Ectodermal cell (in vitro differentiated cells): Measurements from ENCODE around the gene TRABD.
"Not testable (repeated sequence)": the region's sequence is repeated elsewhere in the genome, so short reads cannot be mapped to it uniquely, and the experiment has no call there.

ENCODE experiments used
- H3K27ac ChIP-seq: 2 replicates; pipeline ENCODE4 v1.7.0; 2013; ENCODE audit warnings: mild to moderate bottlenecking, low read depth, low read length; ENCODE audit not compliant: insufficient read depth, poor library complexity, severe bottlenecking
- H3K27me3 ChIP-seq: 2 replicates; pipeline ENCODE4 v1.7.0; 2013; ENCODE audit warnings: mild to moderate bottlenecking, low read length; ENCODE audit not compliant: insufficient read depth, control insufficient read depth, poor library complexity, severe bottlenecking
- H3K36me3 ChIP-seq: one replicate; pipeline ENCODE4 v1.7.0; 2013; ENCODE audit warnings: low read length; ENCODE audit not compliant: control insufficient read depth, insufficient read depth
- H3K4me1 ChIP-seq: one replicate; pipeline ENCODE4 v1.7.0; 2013; ENCODE audit warnings: low read length; ENCODE audit not compliant: control insufficient read depth, insufficient read depth
- H3K4me3 ChIP-seq: 2 replicates; pipeline ENCODE4 v1.7.0; 2013; ENCODE audit warnings: low read depth, low read length, control low read depth; ENCODE audit not compliant: insufficient read depth
- H3K9me3 ChIP-seq: 2 replicates; pipeline ENCODE4 v1.7.0; 2013; ENCODE audit warnings: mild to moderate bottlenecking, low read length, moderate library complexity; ENCODE audit not compliant: control insufficient read depth
- WGBS, 2 experiments: methylation state at CpG; one replicate each; pipeline ENCODE4 v1.1.7; 2013; ENCODE audit warnings: missing lambda C conversion rate in 2 of 2; 5-methylcytosine and 5-hydroxymethylcytosine counted together

The TRABD gene

GRCh38 chr22:50153056-50153755 is 32.5 kb upstream of the TRABD start:
- no peaks in the 10 kb centered on the region for H3K9me3 ChIP-seq
- peaks cover 4% of the 10 kb centered on the region for H3K27me3 ChIP-seq
- 89 to 90% methylated on average over 25 of the region's 25 CpGs for WGBS, 2 experiments
- H3K36me3 ChIP-seq = no peaks in the 10 kb centered on the region
- H3K4me3 ChIP-seq = no peak overlapping the region
- no peak overlapping the region for H3K27ac ChIP-seq
- no peaks in the 10 kb centered on the region for H3K4me1 ChIP-seq

DNA sequence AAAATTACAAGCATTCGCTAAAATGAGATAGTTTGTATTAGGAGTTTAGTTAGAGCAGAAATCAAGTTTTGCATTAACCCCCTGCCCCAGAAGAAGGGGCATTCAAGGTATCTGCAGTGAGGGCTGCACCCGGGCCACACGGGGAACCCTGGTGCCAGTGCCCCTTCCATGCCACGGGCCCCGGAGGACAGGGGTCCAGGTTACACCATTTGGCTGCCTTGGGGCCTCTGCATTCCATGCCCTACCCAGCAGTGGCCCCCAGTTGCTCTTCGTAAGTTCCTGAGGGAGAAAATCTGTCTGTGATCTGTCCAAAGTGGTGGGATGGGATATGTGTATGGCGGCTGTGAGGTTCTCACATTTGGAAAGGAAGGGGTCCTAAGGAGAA is 32.0 kb upstream of the TRABD start:
- Histone ChIP-seq H3K4me1 (no peaks in the 10 kb centered on the region), H3K36me3 (no peaks in the 10 kb centered on the region), H3K4me3 (no peak overlapping the region), H3K27me3 (peaks cover 4% of the 10 kb centered on the region), H3K27ac (no peak overlapping the region), H3K9me3 (no peaks in the 10 kb centered on the region)
- 96 to 97% methylated on average over 7 of the region's 7 CpGs for WGBS, 2 experiments

DNA sequence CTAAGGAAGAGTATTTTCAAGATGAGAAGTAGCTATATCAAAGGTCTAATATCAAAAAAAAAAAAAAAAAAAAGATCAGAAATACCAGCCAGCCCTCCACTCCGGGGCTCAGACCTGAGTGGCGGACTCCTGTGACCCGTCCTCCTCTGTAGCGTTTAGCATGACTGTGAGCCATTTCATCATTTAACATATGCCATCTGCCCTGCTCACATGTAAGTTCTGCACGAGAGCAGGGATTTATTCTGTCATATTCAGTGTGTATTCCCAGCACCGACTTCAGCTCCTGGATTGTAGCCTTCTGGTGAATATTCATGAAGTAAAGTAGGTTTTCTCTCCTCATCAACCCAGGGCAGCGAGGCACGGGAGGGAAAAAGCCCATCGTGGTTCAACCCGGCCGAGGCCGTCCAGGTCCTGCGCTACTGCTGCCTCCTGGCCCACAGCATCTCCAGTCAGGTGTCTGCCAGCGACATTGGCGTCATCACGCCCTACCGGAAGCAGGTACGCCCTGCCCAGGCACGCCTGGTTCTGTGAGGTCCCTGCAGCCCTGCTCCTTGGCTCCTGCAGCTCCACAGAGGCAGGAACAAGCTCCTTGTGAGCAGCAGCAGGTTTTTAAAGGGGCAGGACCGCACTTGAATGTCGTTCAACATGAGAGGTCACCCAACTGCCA is 27.9 kb upstream of the TRABD start:
- no peaks in the 10 kb centered on the region for H3K9me3 ChIP-seq
- H3K4me3 ChIP-seq = no peak overlapping the region
- H3K36me3 ChIP-seq = no peaks in the 10 kb centered on the region
- H3K27ac ChIP-seq = no peak overlapping the region
- WGBS, 2 experiments = 82 to 85% methylated on average over 21 of the region's 21 CpGs
- peaks cover 4% of the 10 kb centered on the region for H3K27me3 ChIP-seq
- no peaks in the 10 kb centered on the region for H3K4me1 ChIP-seq

- WGBS, 2 experiments = 73 to 74% methylated on average over 7 of the region's 7 CpGs
- Histone ChIP-seq H3K27me3 (peaks cover 4% of the 10 kb centered on the region), H3K4me3 (no peak overlapping the region), H3K4me1 (no peaks in the 10 kb centered on the region), H3K9me3 (no peaks in the 10 kb centered on the region), H3K27ac (no peak overlapping the region), H3K36me3 (no peaks in the 10 kb centered on the region)
Measured at GRCh38 chr22:50160947-50161346, 24.8 kb upstream of the TRABD start.

DNA sequence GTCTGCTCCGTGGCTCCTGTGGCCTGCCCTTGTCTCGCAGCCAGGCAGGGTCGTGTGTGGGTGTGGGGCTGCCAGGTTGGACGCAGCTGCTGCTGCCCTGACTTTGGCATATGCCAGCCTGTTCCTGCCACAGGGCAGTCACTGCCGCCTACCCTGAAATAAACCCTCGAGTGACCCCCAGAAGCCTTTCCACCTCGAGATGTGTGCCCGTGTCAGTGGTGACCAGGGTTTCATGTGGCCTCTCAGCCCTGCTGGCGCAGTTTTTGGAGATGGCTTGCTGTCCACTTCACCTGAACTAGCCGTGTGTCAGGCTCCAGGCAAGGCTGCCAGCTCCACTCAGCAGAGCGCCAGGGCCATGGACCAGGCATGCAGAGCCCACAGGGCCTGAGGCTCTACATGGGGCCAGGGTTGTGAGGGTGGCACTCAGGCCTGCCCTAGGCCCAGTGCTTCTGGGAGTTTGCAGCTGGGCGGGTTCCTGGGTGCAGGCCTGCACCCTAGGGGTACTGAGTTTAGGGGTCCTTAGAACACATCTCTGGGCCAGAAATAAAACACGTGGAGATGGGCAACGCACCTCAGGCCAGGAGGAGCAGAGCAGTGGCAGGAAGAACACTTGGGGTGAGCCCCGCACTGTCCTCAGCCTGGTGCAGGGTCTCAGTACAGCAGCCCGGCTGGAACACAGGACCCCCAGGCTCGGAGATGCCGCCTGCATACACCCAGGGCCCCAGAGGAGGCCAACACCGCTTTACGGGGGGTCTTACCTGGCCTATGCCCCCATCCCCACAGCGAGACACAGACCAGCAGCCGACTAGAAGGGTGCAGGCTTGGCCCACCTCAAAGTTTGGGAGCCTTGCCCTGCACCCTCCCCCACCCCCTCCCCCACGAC is 24.0 kb upstream of the TRABD start:
- Histone ChIP-seq H3K27ac (no peak overlapping the region), H3K4me1 (no peaks in the 10 kb centered on the region), H3K27me3 (peaks cover 4% of the 10 kb centered on the region), H3K9me3 (no peaks in the 10 kb centered on the region), H3K4me3 (no peak overlapping the region), H3K36me3 (no peaks in the 10 kb centered on the region)
- WGBS, 2 experiments = 90 to 91% methylated on average over 23 of the region's 23 CpGs

- peaks cover 8% of the 10 kb centered on the region for H3K27me3 ChIP-seq
- no peaks in the 10 kb centered on the region for H3K9me3 ChIP-seq
- H3K4me1 ChIP-seq = no peaks in the 10 kb centered on the region
- WGBS, 2 experiments = 86 to 87% methylated on average over 10 of the region's 10 CpGs
- H3K4me3 ChIP-seq = no peak overlapping the region
- no peak overlapping the region for H3K27ac ChIP-seq
- H3K36me3 ChIP-seq = no peaks in the 10 kb centered on the region
Measured at GRCh38 chr22:50162391-50162956, 23.2 kb upstream of the TRABD start.

DNA sequence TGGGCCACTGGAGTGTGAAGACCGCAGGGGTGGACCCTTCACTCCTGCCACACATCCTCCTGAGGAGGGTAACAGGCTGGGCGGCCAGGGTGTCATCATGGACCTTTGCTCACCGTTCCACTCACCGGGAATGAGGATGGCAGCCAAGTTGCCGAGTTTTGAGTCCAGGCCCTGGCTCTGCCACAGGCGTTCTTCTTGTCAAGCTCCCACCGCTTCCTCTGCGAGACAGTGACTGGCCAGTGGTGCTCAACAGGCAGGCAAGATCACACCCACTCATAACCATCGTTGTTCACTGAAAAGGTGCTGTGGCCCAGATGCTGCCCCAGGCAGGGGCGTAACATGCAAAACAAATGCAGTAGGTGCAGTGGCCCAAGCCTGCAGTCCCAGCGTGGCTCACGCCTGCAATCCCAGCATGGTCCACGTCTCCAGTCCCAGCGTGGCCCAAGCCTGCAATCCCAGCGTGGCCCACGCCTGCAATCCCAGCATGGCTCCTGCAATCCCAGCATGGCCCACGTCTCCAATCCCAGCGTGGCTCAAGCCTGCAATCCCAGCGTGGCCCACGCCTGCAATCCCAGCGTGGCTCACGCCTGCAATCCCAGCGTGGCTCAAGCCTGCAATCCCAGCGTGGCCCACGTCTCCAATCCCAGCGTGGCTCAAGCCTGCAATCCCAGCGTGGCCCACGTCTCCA is 20.1 kb upstream of the TRABD start:
- Histone ChIP-seq H3K9me3 (no peaks in the 10 kb centered on the region), H3K27me3 (peaks cover 32% of the 10 kb centered on the region), H3K4me3 (no peak overlapping the region), H3K27ac (no peak overlapping the region), H3K4me1 (no peaks in the 10 kb centered on the region), H3K36me3 (no peaks in the 10 kb centered on the region)
- WGBS, 2 experiments = 94 to 95% methylated on average over 28 of the region's 28 CpGs

DNA sequence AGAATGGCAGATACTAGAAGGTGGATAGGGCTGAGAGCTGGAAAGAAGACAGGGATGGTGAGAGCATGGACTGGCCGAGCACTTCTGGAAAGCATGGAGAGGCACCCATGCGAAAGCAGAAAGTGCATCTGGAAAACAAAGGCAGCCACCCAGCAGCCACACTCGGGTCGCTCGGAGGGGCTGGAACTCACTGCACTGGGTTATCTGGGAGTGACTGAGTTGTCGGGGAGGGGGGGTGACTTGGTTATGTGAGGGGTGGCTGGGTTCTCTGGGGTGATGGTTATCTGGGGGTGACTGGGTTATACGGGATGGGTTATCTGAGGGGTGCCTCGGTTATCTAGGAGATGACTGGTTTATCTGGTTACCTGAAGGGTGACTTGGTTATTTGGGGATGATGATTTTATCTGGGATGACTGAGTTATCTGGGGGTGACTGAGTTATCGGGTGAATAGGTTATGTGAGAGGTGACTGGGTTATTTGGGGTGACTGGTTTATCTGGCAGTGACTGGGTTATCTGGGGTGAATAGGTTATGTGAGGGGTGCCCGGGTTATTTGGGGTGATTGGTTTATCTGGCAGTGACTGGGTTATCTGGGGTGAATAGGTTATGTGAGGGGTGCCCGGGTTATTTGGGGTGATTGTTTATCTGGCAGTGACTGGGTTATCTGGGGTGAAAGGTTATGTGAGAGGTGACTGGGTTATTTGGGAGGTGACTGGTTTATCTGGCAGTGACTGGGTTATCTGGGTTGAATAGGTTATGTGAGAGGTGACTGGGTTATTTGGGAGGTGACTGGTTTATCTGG is 17.8 kb upstream of the TRABD start:
- H3K27me3 ChIP-seq = peaks cover 51% of the 10 kb centered on the region
- H3K36me3 ChIP-seq = no peaks in the 10 kb centered on the region
- no peak overlapping the region for H3K4me3 ChIP-seq
- H3K27ac ChIP-seq = no peak overlapping the region
- H3K4me1 ChIP-seq = no peaks in the 10 kb centered on the region
- WGBS, 2 experiments = 66 to 70% methylated on average over 11 of the region's 11 CpGs
- no peaks in the 10 kb centered on the region for H3K9me3 ChIP-seq

- H3K4me1 ChIP-seq, H3K4me3 ChIP-seq, H3K9me3 ChIP-seq, H3K36me3 ChIP-seq, H3K27ac ChIP-seq: not testable (repeated sequence)
- H3K27me3 ChIP-seq = peaks cover 51% of the 10 kb centered on the region
- WGBS, 2 experiments = 90 to 92% methylated on average over 5 of the region's 5 CpGs
Measured at GRCh38 chr22:50168490-50169180, 17.1 kb upstream of the TRABD start.
